IMR-90 (cell line): ENCODE data around the gene ZNF396. TPM values are rescaled to one million over a fixed set of nuclear protein-coding genes. Genes with fewer than 3 reads are reported as not detected.

Experiments used
- ATAC-seq: fragments of 200-7000 bp; cut with Tn5 transposase; 2 replicates; pipeline ENCODE4 v1.9.1; 2020; ENCODE audit warnings: low read depth, mild to moderate bottlenecking, moderate library complexity
- BruUV-seq: library from RNA; stranded (reverse); fragments of 400-500 nt; replicated peaks from 2 replicates; lab custom pipeline; 2021; lab: Mats Ljungman, UMichigan
- CTCF ChIA-PET: fragments of 300-600 bp; formaldehyde crosslinking; extraction: SDS; loops from one replicate; lab custom pipeline; 2021; ENCODE audit warnings: antibody characterized with exemption; lab: Yijun Ruan, JAX
- POLR2A ChIA-PET: fragments of 300-600 bp; sonication (Branson Sonifier 250); formaldehyde crosslinking; loops from one replicate; lab custom pipeline; 2022; ENCODE audit warnings: antibody characterized with exemption; ENCODE audit not compliant: unreplicated experiment; lab: Charles Lee
- DNase-seq: peaks from one replicate; pipeline ENCODE4 v3.0.0; 2013
- H2AFZ ChIP-seq: replicated peaks from 2 replicates; pipeline ENCODE3; 2013; ENCODE audit warnings: low read length, mild to moderate bottlenecking; ENCODE audit not compliant: poor library complexity
- H2AK5ac ChIP-seq: 2 replicates; pipeline ENCODE4 v1.6.1; 2013; ENCODE audit warnings: low read depth, low read length, inconsistent platforms
- H2AK9ac ChIP-seq: replicated peaks from 2 replicates; pipeline ENCODE3; 2013; ENCODE audit warnings: mild to moderate bottlenecking, low read depth, low read length, moderate library complexity; ENCODE audit not compliant: poor library complexity
- H2BK120ac ChIP-seq: 2 replicates; pipeline ENCODE4 v1.6.1; 2013; ENCODE audit warnings: low read depth, low read length, inconsistent platforms
- H2BK15ac ChIP-seq: 3 replicates; pipeline ENCODE4 v1.6.1; 2013; ENCODE audit warnings: low read depth, low read length, inconsistent platforms
- H2BK20ac ChIP-seq: 2 replicates; pipeline ENCODE4 v1.6.1; 2013; ENCODE audit warnings: low read depth, mild to moderate bottlenecking, inconsistent platforms, low read length, moderate library complexity
- H2BK5ac ChIP-seq: 2 replicates; pipeline ENCODE4 v1.6.1; 2013; ENCODE audit warnings: mild to moderate bottlenecking, low read depth, low read length, inconsistent platforms; ENCODE audit not compliant: poor library complexity, severe bottlenecking
- H3K14ac ChIP-seq: replicated peaks from 2 replicates; pipeline ENCODE4 v1.6.1; 2013; ENCODE audit warnings: low read depth, low read length, inconsistent platforms
- H3K18ac ChIP-seq: 2 replicates; pipeline ENCODE4 v1.6.1; 2013; ENCODE audit warnings: low read depth, low read length, control low read depth
- H3K23ac ChIP-seq: 2 replicates; pipeline ENCODE4 v1.6.1; 2013; ENCODE audit warnings: low read depth, low read length, inconsistent platforms
- H3K27ac ChIP-seq: 2 replicates; pipeline ENCODE4 v1.5.1; 2013; ENCODE audit warnings: mild to moderate bottlenecking, control low read depth, low read length; ENCODE audit not compliant: insufficient read depth
- H3K27me3 ChIP-seq: 2 replicates; pipeline ENCODE4 v1.6.1; 2013; ENCODE audit warnings: low read length; ENCODE audit not compliant: control insufficient read depth, insufficient read depth
- H3K36me3 ChIP-seq: 2 replicates; pipeline ENCODE4 v1.6.1; 2013; ENCODE audit warnings: low read length, mixed read lengths; ENCODE audit not compliant: control insufficient read depth, insufficient read depth
- H3K4ac ChIP-seq: 2 replicates; pipeline ENCODE4 v1.6.1; 2013; ENCODE audit warnings: low read depth, low read length, inconsistent platforms
- H3K4me1 ChIP-seq: 2 replicates; pipeline ENCODE4 v1.6.1; 2013; ENCODE audit warnings: low read length, mixed read lengths; ENCODE audit not compliant: control insufficient read depth, insufficient read depth
- H3K4me2 ChIP-seq: 2 replicates; pipeline ENCODE4 v1.6.1; 2013; ENCODE audit warnings: low read depth, mild to moderate bottlenecking, control low read depth, low read length, moderate library complexity
- H3K4me3 ChIP-seq: 2 replicates; pipeline ENCODE4 v1.5.1; 2013; ENCODE audit warnings: low read depth, mild to moderate bottlenecking, control low read depth, low read length, moderate library complexity; ENCODE audit not compliant: insufficient read depth
- H3K56ac ChIP-seq: 2 replicates; pipeline ENCODE4 v1.6.1; 2013; ENCODE audit warnings: low read length, inconsistent platforms; ENCODE audit not compliant: insufficient read depth; ENCODE audit errors: extremely low read depth
- H3K79me1 ChIP-seq, 2 experiments: 2 replicates each; pipeline ENCODE4 v1.6.1; 2013; ENCODE audit warnings: low read length in 2 of 2, inconsistent platforms in 1 of 2, low read depth in 1 of 2
- H3K9ac ChIP-seq: 2 replicates; pipeline ENCODE4 v1.6.1; 2013; ENCODE audit warnings: low read depth, low read length, control low read depth
- H3K9me1 ChIP-seq: 2 replicates; pipeline ENCODE4 v1.6.1; 2013; ENCODE audit warnings: low read length, inconsistent platforms; ENCODE audit not compliant: insufficient read depth
- H3K9me3 ChIP-seq: 2 replicates; pipeline ENCODE4 v1.6.1; 2013; ENCODE audit warnings: low read length; ENCODE audit not compliant: control insufficient read depth, insufficient read depth
- H4K20me1 ChIP-seq: 2 replicates; pipeline ENCODE4 v1.6.1; 2013; ENCODE audit warnings: low read length, inconsistent platforms; ENCODE audit not compliant: insufficient read depth
- H4K5ac ChIP-seq: 2 replicates; pipeline ENCODE4 v1.6.1; 2013; ENCODE audit warnings: mild to moderate bottlenecking, low read depth, low read length, control low read depth
- H4K8ac ChIP-seq, 2 experiments: 2 replicates each; pipeline ENCODE4 v1.6.1; 2013; ENCODE audit warnings: low read depth in 2 of 2, low read length in 2 of 2, control low read depth in 1 of 2, inconsistent platforms in 1 of 2
- H4K91ac ChIP-seq: 2 replicates; pipeline ENCODE4 v1.6.1; 2013; ENCODE audit warnings: low read depth, low read length, inconsistent platforms; ENCODE audit not compliant: insufficient read depth
- CEBPB ChIP-seq: IDR thresholded peaks from 2 replicates; pipeline ENCODE4 v1.6.1; 2012; ENCODE audit warnings: low read depth, low read length, improper control_type of control experiment
- CTCF ChIP-seq: conservative IDR thresholded peaks from 2 replicates; pipeline ENCODE4 v1.5.1; 2012; ENCODE audit warnings: mild to moderate bottlenecking, low read depth, low read length, improper control_type of control experiment
- ELK1 ChIP-seq: fragments of 150-350 bp; IDR thresholded peaks from 2 replicates; pipeline ENCODE4 v1.6.1; 2016; ENCODE audit warnings: low read depth, mild to moderate bottlenecking, low read length, moderate library complexity, borderline replicate concordance
- FOS ChIP-seq: fragments of 150-350 bp; IDR thresholded peaks from 2 replicates; pipeline ENCODE4 v1.6.1; 2016; ENCODE audit warnings: low read depth, low read length
- MAFK ChIP-seq: IDR thresholded peaks from 2 replicates; pipeline ENCODE4 v1.6.1; 2012; ENCODE audit warnings: low read depth, low read length, improper control_type of control experiment
- MXI1 ChIP-seq: IDR thresholded peaks from 2 replicates; pipeline ENCODE4 v1.6.1; 2012; ENCODE audit warnings: low read depth, mild to moderate bottlenecking, low read length, moderate library complexity, borderline replicate concordance
- NFE2L2 ChIP-seq: fragments of 150-350 bp; IDR thresholded peaks from 2 replicates; pipeline ENCODE4 v1.6.1; 2016; ENCODE audit warnings: low read depth, mild to moderate bottlenecking, low read length
- RAD21 ChIP-seq: IDR thresholded peaks from 2 replicates; pipeline ENCODE4 v1.6.1; 2012; ENCODE audit warnings: low read length, improper control_type of control experiment
- RCOR1 ChIP-seq: IDR thresholded peaks from 2 replicates; pipeline ENCODE4 v1.6.1; 2012; ENCODE audit warnings: mild to moderate bottlenecking, low read length, improper control_type of control experiment; ENCODE audit not compliant: insufficient replicate concordance
- RFX5 ChIP-seq: IDR thresholded peaks from 2 replicates; pipeline ENCODE4 v1.8.0; 2012; ENCODE audit warnings: low read depth, mild to moderate bottlenecking, low read length, moderate library complexity
- SMC3 ChIP-seq: fragments of 150-350 bp; IDR thresholded peaks from 2 replicates; pipeline ENCODE4 v1.6.1; 2016; ENCODE audit warnings: low read depth, mild to moderate bottlenecking, antibody characterized with exemption, low read length, moderate library complexity
- WGBS, 2 experiments: methylation state at CpG; one replicate each; pipeline versions ENCODE4 v1.1.5 to v1.1.7; 2013; ENCODE audit warnings: missing lambda C conversion rate in 2 of 2; ENCODE audit not compliant: insufficient read length in 1 of 2; ENCODE audit errors: extremely low coverage in 2 of 2; 5-methylcytosine and 5-hydroxymethylcytosine counted together
- dilution Hi-C: fragments of 300-500 bp; cut with HindIII; formaldehyde crosslinking; loops from one replicate; pipeline ENCODE4 v1.14.3; 2018; ENCODE audit warnings: low sequenced_read_pairs; ENCODE audit not compliant: unreplicated experiment
- in situ Hi-C: fragments of 300-500 bp; cut with MboI; formaldehyde crosslinking; loops from 3 replicates; pipeline ENCODE4 v1.14.3; 2019; ENCODE audit warnings: low sequenced_read_pairs, inconsistent platforms, mixed read lengths
- intact Hi-C: fragments of 100-400 bp; cut with micrococcal nuclease; formaldehyde crosslinking; loops from 2 replicates; pipeline ENCODE4 v1.10.0; 2022
- polyA plus RNA-seq, 3 experiments: library from polyadenylated mRNA; depleted of rRNA; stranded (reverse); fragments of >200 nt; gene quantifications; 2 replicates each; pipeline ENCODE4 v1.2.3, GENCODE V29; 2012; ENCODE audit warnings: low replicate concordance in 1 of 3
- total RNA-seq: library from RNA; depleted of rRNA; stranded (reverse); fragments of >200 nt; gene quantifications from 2 replicates; pipeline ENCODE4 v1.2.3, GENCODE V29; 2012
- TF ChIP-seq, protein P1 (sequence below): fragments of 150-350 bp; IDR thresholded peaks from 2 replicates; pipeline ENCODE4 v1.6.1; 2017; ENCODE audit warnings: mild to moderate bottlenecking, antibody characterized with exemption, low read length, low read depth

Gene ZNF396
- total and polyA plus RNA-seq, 2 of the 4 experiments (the other 2 are of a cell fraction), result 0.26 to 0.54 TPM

GRCh38 chr18:35335866-35336265 lies 41.3 kb downstream of the ZNF396 start:
- Histone ChIP-seq H3K56ac (no peak overlapping the region), H2BK5ac (no peak overlapping the region), H2AK9ac (no peak overlapping the region), H3K23ac (no peak overlapping the region), H4K20me1 (peaks cover 29% of the 10 kb centered on the region), H3K14ac (no peak overlapping the region), H3K9me3 (no peaks in the 10 kb centered on the region), H3K4me2 (no peak overlapping the region), H4K91ac (no peak overlapping the region), H2AFZ (no peak overlapping the region), H3K18ac (no peak overlapping the region), H3K27ac (no peak overlapping the region), H2AK5ac (no peak overlapping the region), H4K8ac (no peak overlapping the region), H3K9me1 (peaks cover 4% of the 10 kb centered on the region; the same call in 1 of the 2 replicates), H3K4me3 (no peak overlapping the region), H4K5ac (no peak overlapping the region), H2BK15ac (no peak overlapping the region), H2BK20ac (no peak overlapping the region), H3K79me1 (peaks cover 26 to 43% of the 10 kb centered on the region in 2 experiments), H3K9ac (no peak overlapping the region), H3K27me3 (no peaks in the 10 kb centered on the region), H3K36me3 (peaks cover 47% of the 10 kb centered on the region), H2BK120ac (no peak overlapping the region), H3K4ac (no peak overlapping the region), H3K4me1 (no peaks in the 10 kb centered on the region)
- no peak for ATAC-seq
- ChIA-PET CTCF (no interaction called here), POLR2A (no interaction called here)
- dilution Hi-C loops, result no loop called here
- in situ Hi-C loops, result no loop called here
- intact Hi-C loops, result no loop called here
- DNase-seq, result no peak
- TF ChIP-seq CEBPB (no peak), RCOR1 (no peak), FOS (no peak), SMC3 (no peak), RAD21 (no peak), MXI1 (no peak), NFE2L2 (no peak), ELK1 (no peak), CTCF (no peak), RFX5 (no peak), MAFK (no peak)
- TF ChIP-seq, protein P1, sequence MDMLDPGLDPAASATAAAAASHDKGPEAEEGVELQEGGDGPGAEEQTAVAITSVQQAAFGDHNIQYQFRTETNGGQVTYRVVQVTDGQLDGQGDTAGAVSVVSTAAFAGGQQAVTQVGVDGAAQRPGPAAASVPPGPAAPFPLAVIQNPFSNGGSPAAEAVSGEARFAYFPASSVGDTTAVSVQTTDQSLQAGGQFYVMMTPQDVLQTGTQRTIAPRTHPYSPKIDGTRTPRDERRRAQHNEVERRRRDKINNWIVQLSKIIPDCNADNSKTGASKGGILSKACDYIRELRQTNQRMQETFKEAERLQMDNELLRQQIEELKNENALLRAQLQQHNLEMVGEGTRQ, result no peak
- no TSS peak for BruUV-seq
- WGBS, 2 experiments, result no CpG with 5 or more reads among the region's 4 CpGs
